Measurements from ENCODE around the gene NDC80.

Gene NDC80

GRCh38 chr18:2535419-2535910 is 35.9 kb upstream of the NDC80 start:
- no peak for DNase-seq
- H3K9me2 ChIP-seq (replicated peaks; ENCODE audit: insufficient read depth, low read length) = no peaks in the 10 kb centered on the region
- TF ChIP-seq EZH2 (optimal IDR thresholded peaks at IDR 0.05; ENCODE audit: low read depth, low read length) = no peak
- no peak for TF ChIP-seq EZH2phosphoT487 (IDR thresholded peaks at IDR 0.05; ENCODE audit: low read length)
- no peak for TF ChIP-seq CTCF (IDR thresholded peaks at IDR 0.05; ENCODE audit: low read length)
- no peaks in the 10 kb centered on the region for H3K79me2 ChIP-seq (ENCODE audit: low read length)
- H3K36me3 ChIP-seq (replicated peaks; ENCODE audit: insufficient read depth, low read length) = no peaks in the 10 kb centered on the region; the same call in 1 of the 2 replicates
- no peaks in the 10 kb centered on the region for H3K4me1 ChIP-seq (ENCODE audit: low read length)
- no peak overlapping the region for H3K4me3 ChIP-seq (ENCODE audit: low read length)
- no peaks in the 10 kb centered on the region for H4K20me1 ChIP-seq (ENCODE audit: insufficient read depth, low read length)
- no peak overlapping the region for H3K27ac ChIP-seq (ENCODE audit: low read length)
- H3K27me3 ChIP-seq (replicated peaks; ENCODE audit: insufficient read depth, low read length) = no peaks in the 10 kb centered on the region
- H3K9me3 ChIP-seq (replicated peaks; ENCODE audit: insufficient read depth, low read length) = no peaks in the 10 kb centered on the region
- H3K4me2 ChIP-seq (ENCODE audit: low read depth, low read length) = no peak overlapping the region
- H3K9ac ChIP-seq (ENCODE audit: low read length) = no peak overlapping the region
- no peak overlapping the region for H2AFZ ChIP-seq (ENCODE audit: low read length)
- no peaks in the 10 kb centered on the region for H3F3A ChIP-seq (ENCODE audit: insufficient read depth, low read length)

GRCh38 chr18:2536063-2536462 is 35.3 kb upstream of the NDC80 start:
- H3K9ac ChIP-seq (ENCODE audit: low read length) = no peak overlapping the region
- no peaks in the 10 kb centered on the region for H3K4me1 ChIP-seq (ENCODE audit: low read length)
- TF ChIP-seq EZH2 (optimal IDR thresholded peaks at IDR 0.05; ENCODE audit: low read depth, low read length) (no peak), CTCF (IDR thresholded peaks at IDR 0.05; ENCODE audit: low read length) (no peak), EZH2phosphoT487 (IDR thresholded peaks at IDR 0.05; ENCODE audit: low read length) (no peak)
- H3F3A ChIP-seq (ENCODE audit: insufficient read depth, low read length) = no peaks in the 10 kb centered on the region
- H3K4me3 ChIP-seq (ENCODE audit: low read length) = no peak overlapping the region
- no peak overlapping the region for H3K27ac ChIP-seq (ENCODE audit: low read length)
- no peaks in the 10 kb centered on the region for H3K9me3 ChIP-seq (replicated peaks; ENCODE audit: insufficient read depth, low read length)
- no peak for DNase-seq
- H3K4me2 ChIP-seq (ENCODE audit: low read depth, low read length) = no peak overlapping the region
- H3K79me2 ChIP-seq (ENCODE audit: low read length) = no peaks in the 10 kb centered on the region
- no peaks in the 10 kb centered on the region for H3K9me2 ChIP-seq (replicated peaks; ENCODE audit: insufficient read depth, low read length)
- H3K36me3 ChIP-seq (replicated peaks; ENCODE audit: insufficient read depth, low read length) = no peaks in the 10 kb centered on the region; the same call in 1 of the 2 replicates
- no peak overlapping the region for H2AFZ ChIP-seq (ENCODE audit: low read length)
- H4K20me1 ChIP-seq (ENCODE audit: insufficient read depth, low read length) = no peaks in the 10 kb centered on the region
- H3K27me3 ChIP-seq (replicated peaks; ENCODE audit: insufficient read depth, low read length) = no peaks in the 10 kb centered on the region

- no peak overlapping the region for H2AFZ ChIP-seq (ENCODE audit: low read length)
- no peak overlapping the region for H3K4me3 ChIP-seq (ENCODE audit: low read length)
- no peaks in the 10 kb centered on the region for H3K9me2 ChIP-seq (replicated peaks; ENCODE audit: insufficient read depth, low read length)
- TF ChIP-seq CTCF (IDR thresholded peaks at IDR 0.05; ENCODE audit: low read length) (no peak), EZH2 (optimal IDR thresholded peaks at IDR 0.05; ENCODE audit: low read depth, low read length) (no peak), EZH2phosphoT487 (IDR thresholded peaks at IDR 0.05; ENCODE audit: low read length) (no peak)
- no peaks in the 10 kb centered on the region; the same call in 1 of the 2 replicates for H3K36me3 ChIP-seq (replicated peaks; ENCODE audit: insufficient read depth, low read length)
- no peak overlapping the region for H3K9ac ChIP-seq (ENCODE audit: low read length)
- H3K4me1 ChIP-seq (ENCODE audit: low read length) = no peaks in the 10 kb centered on the region
- H4K20me1 ChIP-seq (ENCODE audit: insufficient read depth, low read length) = no peaks in the 10 kb centered on the region
- H3K27me3 ChIP-seq (replicated peaks; ENCODE audit: insufficient read depth, low read length) = no peaks in the 10 kb centered on the region
- no peak overlapping the region for H3K27ac ChIP-seq (ENCODE audit: low read length)
- no peaks in the 10 kb centered on the region for H3K9me3 ChIP-seq (replicated peaks; ENCODE audit: insufficient read depth, low read length)
- no peaks in the 10 kb centered on the region for H3K79me2 ChIP-seq (ENCODE audit: low read length)
- H3K4me2 ChIP-seq (ENCODE audit: low read depth, low read length) = no peak overlapping the region
- DNase-seq = no peak
- H3F3A ChIP-seq (ENCODE audit: insufficient read depth, low read length) = no peaks in the 10 kb centered on the region
Measured at GRCh38 chr18:2536493-2536892, 34.9 kb upstream of the NDC80 start.
